ENCODE measurements around the gene ASPSCR1.

ASPSCR1 gene

DNA sequence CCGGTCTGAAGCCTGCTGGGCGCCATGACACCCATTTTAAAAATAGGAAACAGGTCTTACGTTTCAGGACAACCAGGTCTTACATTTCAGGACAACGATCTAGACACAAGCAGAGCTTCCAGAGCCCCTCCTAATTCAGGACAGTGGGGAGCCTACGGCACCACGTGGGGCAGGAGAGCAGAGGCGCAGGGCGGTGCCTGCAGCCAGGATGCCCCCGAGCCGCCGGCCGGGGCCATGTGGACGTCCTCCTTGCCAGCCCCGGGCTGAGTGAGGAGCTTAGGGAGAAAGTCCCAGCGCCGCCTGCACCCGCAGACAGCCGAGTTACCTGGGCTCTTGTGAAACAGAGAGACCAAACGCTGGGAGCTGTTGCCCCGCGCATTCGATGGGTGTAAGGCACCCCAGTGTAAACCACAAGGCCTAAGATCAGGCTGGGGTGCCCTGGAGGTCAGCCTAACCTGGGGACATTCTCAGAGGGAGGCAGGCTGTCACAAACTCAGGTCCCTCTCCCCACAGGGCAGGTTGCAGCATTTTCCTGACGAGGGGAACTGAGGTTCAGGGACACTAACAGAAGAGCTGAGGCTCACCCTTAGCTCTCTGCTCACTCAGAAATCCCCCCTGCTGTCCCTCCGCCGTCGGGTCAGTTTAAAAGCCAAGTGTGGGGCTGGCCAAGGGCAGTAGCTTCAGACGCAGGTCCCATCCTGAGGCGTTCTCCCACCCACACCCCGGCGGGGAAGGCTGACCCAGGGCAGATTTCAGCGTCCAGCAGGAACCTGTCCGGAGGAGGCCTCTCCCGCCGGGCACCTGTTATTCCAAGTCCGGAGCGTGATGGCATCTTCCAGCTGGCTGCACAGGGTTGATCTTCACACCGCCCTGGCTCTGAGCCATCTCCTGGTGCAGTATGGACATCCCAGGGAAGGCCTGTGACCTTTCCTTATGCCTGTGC, 14.7 kb upstream of the ASPSCR1 start:
- TF ChIP-seq, protein P1, sequence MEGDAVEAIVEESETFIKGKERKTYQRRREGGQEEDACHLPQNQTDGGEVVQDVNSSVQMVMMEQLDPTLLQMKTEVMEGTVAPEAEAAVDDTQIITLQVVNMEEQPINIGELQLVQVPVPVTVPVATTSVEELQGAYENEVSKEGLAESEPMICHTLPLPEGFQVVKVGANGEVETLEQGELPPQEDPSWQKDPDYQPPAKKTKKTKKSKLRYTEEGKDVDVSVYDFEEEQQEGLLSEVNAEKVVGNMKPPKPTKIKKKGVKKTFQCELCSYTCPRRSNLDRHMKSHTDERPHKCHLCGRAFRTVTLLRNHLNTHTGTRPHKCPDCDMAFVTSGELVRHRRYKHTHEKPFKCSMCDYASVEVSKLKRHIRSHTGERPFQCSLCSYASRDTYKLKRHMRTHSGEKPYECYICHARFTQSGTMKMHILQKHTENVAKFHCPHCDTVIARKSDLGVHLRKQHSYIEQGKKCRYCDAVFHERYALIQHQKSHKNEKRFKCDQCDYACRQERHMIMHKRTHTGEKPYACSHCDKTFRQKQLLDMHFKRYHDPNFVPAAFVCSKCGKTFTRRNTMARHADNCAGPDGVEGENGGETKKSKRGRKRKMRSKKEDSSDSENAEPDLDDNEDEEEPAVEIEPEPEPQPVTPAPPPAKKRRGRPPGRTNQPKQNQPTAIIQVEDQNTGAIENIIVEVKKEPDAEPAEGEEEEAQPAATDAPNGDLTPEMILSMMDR (IDR thresholded peaks at IDR 0.05; ENCODE audit: low read depth, low read length, missing control alignments): no peak
- no peak overlapping the region for H3K4me3 ChIP-seq (replicated peaks; ENCODE audit: low read depth, low read length)
- no peak for DNase-seq (ENCODE audit: extremely low read depth, low read depth)

DNA sequence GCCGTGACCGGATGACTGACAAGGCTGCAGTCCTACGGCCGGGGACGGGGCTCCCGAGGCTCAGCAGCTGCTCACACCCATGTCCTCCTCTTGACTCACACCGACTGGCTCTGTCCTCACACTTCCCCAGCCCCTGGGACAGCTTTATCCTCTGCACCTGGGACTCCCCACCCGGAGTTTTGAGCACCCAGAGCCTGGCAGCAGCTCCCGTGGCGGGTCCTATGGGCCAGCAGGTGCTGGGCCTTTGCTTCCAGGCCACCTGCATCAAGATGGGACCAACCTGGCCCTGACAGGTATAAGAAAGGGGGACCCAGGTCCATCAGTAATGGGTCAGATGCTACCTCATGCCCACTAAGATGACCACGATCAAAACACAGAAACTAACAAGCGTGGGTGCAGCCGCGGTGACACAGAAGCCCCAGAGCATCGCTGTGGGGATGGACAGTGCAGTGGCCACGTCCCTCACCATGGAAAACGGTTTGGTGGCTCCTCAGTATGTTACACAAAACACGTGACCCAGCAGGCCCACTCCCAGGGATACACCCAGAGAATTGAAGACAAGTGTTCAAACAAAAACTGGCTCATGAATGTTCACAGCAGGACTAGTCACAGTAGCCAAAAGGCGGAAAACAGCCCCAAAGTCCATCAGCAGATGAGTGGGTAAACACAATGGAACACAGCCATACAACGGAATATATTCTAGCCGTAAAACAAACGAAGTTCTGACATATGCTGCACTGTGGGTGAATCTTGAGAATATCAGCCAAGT, 13.2 kb upstream of the ASPSCR1 start:
- TF ChIP-seq, protein P1 (IDR thresholded peaks at IDR 0.05; ENCODE audit: low read depth, low read length, missing control alignments): no peak
- no peak overlapping the region for H3K4me3 ChIP-seq (replicated peaks; ENCODE audit: low read depth, low read length)
- no peak for DNase-seq (ENCODE audit: extremely low read depth, low read depth)

DNA sequence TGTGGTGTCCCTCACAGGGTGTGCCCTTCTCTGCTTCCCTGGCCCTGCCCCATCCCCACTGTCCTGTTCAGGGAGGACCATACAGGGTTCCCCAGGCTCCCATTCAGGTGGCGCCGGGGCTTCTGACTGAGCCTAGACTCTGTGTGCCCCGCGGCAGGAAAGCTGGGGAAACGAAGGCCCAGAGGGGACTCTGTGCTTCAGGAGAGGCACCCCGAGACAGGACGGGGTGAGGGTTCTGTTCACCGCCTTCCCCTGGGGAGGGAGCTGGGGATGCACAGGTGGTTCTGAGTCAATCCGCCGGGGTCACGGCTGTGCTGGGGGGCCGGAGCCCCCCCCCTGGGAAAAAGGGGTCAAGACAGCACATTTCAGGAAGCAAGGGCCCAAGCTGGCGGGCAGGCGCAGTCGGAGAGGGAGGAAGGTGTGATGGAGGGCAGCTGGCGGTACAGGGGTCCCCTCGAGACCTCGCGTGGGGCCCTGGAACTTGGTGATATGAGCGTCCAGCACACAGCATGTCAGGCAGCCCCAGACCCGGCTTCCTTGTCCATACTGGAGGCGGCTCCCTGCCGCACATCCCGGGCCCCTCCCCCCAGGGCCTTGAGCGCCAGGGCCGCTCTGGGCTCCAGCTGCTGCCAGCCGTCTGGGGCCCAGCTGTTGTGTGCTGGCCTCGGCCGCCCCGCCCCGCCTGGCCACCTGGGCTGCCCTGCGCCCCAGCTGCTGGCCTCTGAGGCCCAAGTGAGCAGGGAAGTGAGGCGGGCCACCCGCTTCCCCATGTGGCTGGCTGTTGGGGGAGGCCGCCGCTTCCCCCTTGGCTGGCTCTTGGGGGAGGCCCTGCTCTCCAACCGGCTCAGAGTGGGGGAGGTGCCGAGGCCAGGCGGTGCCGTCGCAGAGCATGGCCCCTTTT, 10.8 kb upstream of the ASPSCR1 start:
- no peak for DNase-seq (ENCODE audit: extremely low read depth, low read depth)
- no peak overlapping the region for H3K4me3 ChIP-seq (replicated peaks; ENCODE audit: low read depth, low read length)
- TF ChIP-seq, protein P1 (IDR thresholded peaks at IDR 0.05; ENCODE audit: low read depth, low read length, missing control alignments): no peak

DNA sequence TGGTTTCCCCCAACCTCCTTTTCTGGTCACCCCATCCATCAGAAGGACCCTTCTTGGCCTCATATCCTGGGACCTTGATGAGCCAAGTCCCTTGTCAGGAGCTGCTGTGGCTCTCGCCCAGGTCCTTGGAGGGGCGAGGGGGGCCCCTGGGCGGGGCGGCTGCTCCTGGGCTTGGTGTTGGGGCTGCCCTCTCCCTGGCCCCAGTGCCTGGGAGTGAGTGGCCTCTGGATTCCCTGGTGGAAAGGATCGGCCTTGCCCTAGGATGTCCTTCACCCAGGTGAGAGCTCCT, 10.2 kb upstream of the ASPSCR1 start:
- no peak for DNase-seq (ENCODE audit: extremely low read depth, low read depth)
- H3K4me3 ChIP-seq (replicated peaks; ENCODE audit: low read depth, low read length): no peak overlapping the region
- TF ChIP-seq, protein P1 (IDR thresholded peaks at IDR 0.05; ENCODE audit: low read depth, low read length, missing control alignments): no peak

DNA sequence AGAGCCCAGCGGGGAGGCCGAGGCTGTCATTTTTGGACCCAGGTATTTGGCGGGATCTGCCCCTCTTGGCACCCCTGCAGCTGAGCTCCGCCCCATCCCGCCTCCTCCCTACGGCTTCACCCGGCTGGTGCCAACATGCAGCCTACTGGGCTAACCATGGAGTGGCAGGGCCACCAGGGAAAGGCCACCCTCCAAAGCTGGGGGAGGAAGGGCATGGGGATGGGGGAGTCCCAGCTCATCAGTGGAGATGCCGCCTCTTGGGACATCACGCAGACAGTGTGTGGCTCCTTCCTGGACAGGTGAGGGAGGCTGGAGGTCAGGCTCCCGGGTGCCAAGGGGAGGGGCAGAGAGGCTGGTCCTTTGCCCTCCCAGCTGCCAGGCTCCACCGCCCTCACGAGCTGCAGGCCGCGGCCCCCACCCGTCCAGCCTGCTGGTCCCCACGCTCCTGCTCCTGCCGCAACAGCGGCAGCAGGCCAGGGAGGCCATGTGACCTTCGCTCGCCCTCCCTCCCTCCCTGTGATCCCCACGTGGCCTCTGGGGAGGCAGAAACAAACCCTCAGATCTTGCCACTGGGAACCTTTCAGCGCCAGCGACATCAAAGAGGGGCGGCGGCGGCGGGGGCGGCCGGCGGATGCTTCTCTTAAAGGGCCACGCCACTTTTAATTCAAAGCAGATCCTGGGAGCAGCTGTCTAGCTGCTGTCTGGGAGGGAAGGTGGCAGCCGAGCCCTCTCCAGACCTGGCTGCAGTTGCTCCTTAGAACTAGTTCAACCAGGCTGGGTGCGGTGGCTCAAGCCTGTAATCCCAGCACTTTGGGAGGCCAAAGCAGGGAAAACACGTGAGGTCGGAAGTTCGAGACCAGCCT, 9.7 kb upstream of the ASPSCR1 start:
- TF ChIP-seq, protein P1 (IDR thresholded peaks at IDR 0.05; ENCODE audit: low read depth, low read length, missing control alignments): no peak
- DNase-seq (ENCODE audit: extremely low read depth, low read depth): peak; percentile 24
- no peak overlapping the region for H3K4me3 ChIP-seq (replicated peaks; ENCODE audit: low read depth, low read length)

DNA sequence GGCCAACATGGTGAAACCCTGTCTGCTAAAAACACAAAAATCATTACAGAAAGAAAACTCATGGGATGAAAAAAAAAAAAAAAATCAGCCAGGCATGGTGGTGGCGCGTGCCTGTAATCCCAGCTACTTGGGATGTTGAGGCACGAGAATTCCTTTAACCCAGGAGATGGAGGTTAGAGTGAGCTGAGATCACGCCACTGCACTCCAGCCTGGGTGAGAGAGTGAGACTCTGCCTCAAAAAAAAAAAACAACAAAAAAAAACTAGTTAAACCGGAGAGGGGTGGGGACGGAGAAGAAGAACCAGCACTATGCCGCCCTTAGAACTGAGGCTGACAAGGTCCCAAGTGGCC, 9.1 kb upstream of the ASPSCR1 start:
- DNase-seq (ENCODE audit: extremely low read depth, low read depth): no peak
- TF ChIP-seq, protein P1 (IDR thresholded peaks at IDR 0.05; ENCODE audit: low read depth, low read length, missing control alignments): no peak
- H3K4me3 ChIP-seq (replicated peaks; ENCODE audit: low read depth, low read length): no peak overlapping the region
